Stimulated activated CD8-positive, alpha-beta memory T cell treated with anti-CD3 and anti-CD28 coated beads, Interleukin-2, amount 100 ng/mL, for 48 hours (primary cell): ENCODE results near the gene SRRM5.
"Not testable (repeated sequence)": the region's sequence is repeated elsewhere in the genome, so short reads cannot be mapped to it uniquely, and the experiment has no call there.

Experiments
- DNase-seq, 2 donors: peaks; one replicate each; pipeline ENCODE4 v3.0.0-alpha.2; 2020; ENCODE audit warnings: low read depth in 2 of 2

SRRM5 gene

GRCh38 chr19:43638214-43638994 is 26.5 kb downstream of the SRRM5 start:
- DNase-seq, result no peak

- no peak for DNase-seq
Measured at GRCh38 chr19:43638995-43639518, 27.2 kb downstream of the SRRM5 start.

GRCh38 chr19:43639519-43640423 is 27.9 kb downstream of the SRRM5 start, which contains the start of gene CADM4:
CADM4 (minus strand) TSS chr19:43639850; CDS start chr19:43639790, 60 bp downstream.
- peak in 1 of 2 donors; percentile 12 for DNase-seq

GRCh38 chr19:43640424-43640757 is 28.5 kb downstream of the SRRM5 start:
- no peak for DNase-seq

GRCh38 chr19:43641333-43641732 is 29.4 kb downstream of the SRRM5 start:
- no peak for DNase-seq

- DNase-seq, result no peak
Measured at GRCh38 chr19:43642531-43642930, 30.6 kb downstream of the SRRM5 start.

GRCh38 chr19:43643326-43643725 is 31.4 kb downstream of the SRRM5 start:
- no peak for DNase-seq

- no peak for DNase-seq
Measured at GRCh38 chr19:43644181-43644580, 32.3 kb downstream of the SRRM5 start.

GRCh38 chr19:43648633-43649032 is 36.7 kb downstream of the SRRM5 start:
- DNase-seq, result no peak

GRCh38 chr19:43649514-43649913 is 37.6 kb downstream of the SRRM5 start:
- DNase-seq, result no peak

- not testable (repeated sequence) for DNase-seq
Measured at GRCh38 chr19:43650276-43650675, 38.4 kb downstream of the SRRM5 start.

GRCh38 chr19:43651758-43652545 is 40.1 kb downstream of the SRRM5 start:
- peak in 1 of 2 donors; percentile 26 for DNase-seq

GRCh38 chr19:43652546-43652874 is 40.6 kb downstream of the SRRM5 start:
- DNase-seq, result no peak

GRCh38 chr19:43656436-43656835 is 44.5 kb downstream of the SRRM5 start:
- DNase-seq, result no peak

- DNase-seq, result no peak
Measured at GRCh38 chr19:43658001-43658400, 46.1 kb downstream of the SRRM5 start.

- DNase-seq, result no peak
Measured at GRCh38 chr19:43658494-43658893, 46.6 kb downstream of the SRRM5 start.

- no peak for DNase-seq
Measured at GRCh38 chr19:43660301-43660970, 48.5 kb downstream of the SRRM5 start.

- no peak for DNase-seq
Measured at GRCh38 chr19:43660971-43661360, 49.1 kb downstream of the SRRM5 start.

- no peak for DNase-seq
Measured at GRCh38 chr19:43662487-43662886, 50.6 kb downstream of the SRRM5 start.

GRCh38 chr19:43664018-43664417 is 52.1 kb downstream of the SRRM5 start:
- DNase-seq, result no peak
